Muscle of back (tissue), 11 donors: ENCODE data around the gene HEXD. TPM values are rescaled to one million over a fixed set of nuclear protein-coding genes. Genes with fewer than 3 reads are reported as not detected.
A peak's percentile ranks its signal among the peaks of the same experiment; 100 is the strongest.
"Not testable (repeated sequence)": the region's sequence is repeated elsewhere in the genome, so short reads cannot be mapped to it uniquely, and the experiment has no call there.

Experiments used
- DNase-seq, 3 donors: peaks; one replicate each; pipeline versions ENCODE4 v3.0.0 to v3.0.0-alpha.2; 2013
- polyA plus RNA-seq, 10 donors: library from polyadenylated mRNA; unstranded; fragments of 120-200 nt; gene quantifications; one replicate each; pipeline ENCODE4 v1.2.1, GENCODE V29; 2013; ENCODE audit not compliant: insufficient read length in 10 of 10

Gene HEXD
- polyA plus RNA-seq, 10 donors = 17.0 to 29.4 (median 18.4) TPM

DNA sequence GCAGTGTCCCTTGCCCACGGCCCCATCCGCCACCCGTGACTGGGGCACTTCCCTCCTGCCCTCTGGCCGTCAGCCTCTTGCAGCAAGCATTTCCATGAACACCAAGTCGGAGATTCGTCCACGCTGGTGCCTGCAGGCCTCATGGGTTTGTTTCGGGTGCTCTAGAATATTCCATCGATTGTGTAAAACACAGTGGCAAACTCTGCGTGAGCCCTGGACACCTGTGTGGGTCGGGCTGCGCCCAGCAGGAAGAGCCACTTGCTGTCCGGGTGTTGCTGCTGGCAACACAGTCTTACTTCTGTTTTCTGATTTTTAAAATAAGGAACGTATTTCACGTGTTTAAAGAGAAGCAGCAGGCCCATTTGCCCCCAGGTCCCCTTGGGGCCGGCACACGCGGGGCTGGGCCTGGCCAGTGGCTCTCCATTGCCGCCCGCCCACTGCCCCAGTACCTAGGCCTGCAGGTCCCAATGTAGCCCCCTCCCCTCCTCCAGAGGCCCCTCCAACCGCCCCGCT, 22.4 kb downstream of the HEXD start:
- DNase-seq = no peak

DNA sequence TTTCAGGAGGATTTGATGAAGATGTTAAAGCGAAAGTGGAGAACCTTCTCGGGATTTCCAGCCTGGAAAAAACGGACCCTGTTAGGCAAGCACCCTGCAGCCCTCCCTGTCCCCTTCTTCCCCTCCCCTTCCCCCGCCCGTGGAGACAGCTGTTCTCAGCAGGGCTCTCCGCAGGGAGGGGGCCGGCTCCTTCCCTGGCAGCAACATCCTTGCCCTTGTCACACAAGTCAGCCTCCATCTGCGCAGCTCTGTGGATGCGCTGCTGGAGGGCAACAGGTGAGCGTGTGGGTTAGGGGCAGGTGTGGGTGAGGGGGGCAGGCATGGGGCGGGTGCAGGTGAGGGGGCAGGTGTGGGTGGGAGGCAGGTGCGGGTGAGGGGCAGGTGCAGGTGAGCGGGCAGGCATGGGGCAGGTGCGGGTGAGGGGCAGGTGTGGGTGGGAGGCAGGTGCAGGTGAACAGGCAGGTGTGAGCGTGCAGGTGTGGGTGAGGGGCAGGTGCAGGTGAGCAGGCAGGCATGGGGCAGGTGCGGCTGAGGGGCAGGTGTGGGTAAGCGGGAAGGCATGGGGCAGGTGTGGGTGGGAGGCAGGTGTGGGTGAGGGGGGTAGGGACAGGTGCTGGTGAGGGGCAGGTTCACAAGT, 23.0 kb downstream of the HEXD start:
- DNase-seq = peak in 2 of 3 donors; percentile 42 to 60

DNA sequence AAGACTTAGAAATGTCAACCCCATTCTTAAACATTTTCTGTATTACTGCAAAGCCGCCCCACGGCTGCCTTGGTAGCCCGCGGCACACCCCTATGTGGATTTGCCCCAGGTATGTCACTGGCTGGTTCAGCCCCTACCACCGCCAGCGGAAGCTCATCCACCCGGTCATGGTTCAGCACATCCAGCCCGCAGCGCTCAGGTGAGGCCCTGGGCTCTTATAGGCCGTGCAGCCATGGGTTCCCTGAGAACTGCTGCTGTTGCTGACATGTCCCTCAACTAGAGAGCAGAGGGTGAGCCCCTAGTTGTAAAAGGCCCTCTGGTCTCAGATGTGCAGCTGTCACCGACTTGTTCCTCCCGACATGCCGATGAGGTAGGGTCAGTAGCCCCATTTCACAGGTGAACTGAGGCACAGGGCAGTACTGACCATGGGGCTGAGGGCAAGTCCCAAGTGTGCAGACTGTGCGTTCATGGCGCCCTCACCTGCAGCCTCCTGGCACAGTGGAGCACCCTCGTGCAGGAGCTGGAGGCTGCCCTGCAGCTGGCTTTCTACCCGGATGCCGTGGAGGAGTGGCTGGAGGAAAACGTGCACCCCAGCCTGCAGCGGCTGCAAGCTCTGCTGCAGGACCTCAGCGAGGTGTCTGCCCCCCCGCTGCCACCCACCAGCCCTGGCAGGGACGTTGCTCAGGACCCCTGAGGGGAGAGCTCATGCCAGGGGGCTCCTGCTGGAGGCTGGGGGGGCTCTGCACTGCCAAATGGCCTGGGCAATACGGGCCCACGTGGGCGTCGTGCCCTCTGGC, 23.7 kb downstream of the HEXD start:
- no peak for DNase-seq

DNA sequence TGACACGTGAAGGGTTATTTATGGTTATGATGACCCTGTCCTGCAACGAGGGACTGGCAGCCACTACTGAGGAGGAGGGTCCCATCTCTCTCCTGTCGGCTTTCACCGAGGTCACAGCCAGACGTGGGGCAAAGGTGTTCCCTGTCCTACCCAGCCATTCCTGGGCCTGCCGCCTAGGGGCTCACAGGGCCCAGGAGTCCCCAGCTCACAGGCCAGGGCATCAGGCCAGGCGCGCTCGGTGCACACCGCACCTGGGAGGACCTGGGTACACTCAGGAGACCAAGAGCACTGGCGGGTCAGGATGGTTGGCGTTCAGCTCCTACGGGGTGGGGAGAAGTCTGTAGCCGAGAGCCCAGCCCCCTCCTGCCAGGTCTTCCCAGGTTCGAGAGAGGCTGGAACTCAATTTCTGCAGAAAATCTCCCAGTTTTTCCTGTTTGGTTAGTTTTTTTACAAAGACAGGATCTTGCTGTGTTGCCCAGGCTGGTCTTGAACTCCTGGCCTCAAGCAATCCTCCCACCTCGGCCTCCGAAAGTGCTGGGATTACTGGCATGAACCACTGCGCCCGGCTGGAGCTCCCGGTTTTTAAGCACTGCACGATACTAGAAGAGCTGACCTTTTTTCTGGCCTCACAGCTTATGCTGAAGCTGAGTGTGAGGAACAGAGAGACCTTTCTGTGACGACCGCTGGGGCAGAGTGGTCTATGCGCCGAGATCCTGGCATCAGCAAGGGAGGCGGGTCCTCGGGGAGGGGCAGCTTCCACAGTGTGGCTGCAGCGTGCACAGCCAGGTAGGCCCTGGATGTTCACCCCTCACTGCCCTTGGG, 24.7 kb downstream of the HEXD start:
- DNase-seq = no peak

- DNase-seq = no peak
Observed at GRCh38 chr17:82443465-82444283, 25.5 kb downstream of the HEXD start.

DNA sequence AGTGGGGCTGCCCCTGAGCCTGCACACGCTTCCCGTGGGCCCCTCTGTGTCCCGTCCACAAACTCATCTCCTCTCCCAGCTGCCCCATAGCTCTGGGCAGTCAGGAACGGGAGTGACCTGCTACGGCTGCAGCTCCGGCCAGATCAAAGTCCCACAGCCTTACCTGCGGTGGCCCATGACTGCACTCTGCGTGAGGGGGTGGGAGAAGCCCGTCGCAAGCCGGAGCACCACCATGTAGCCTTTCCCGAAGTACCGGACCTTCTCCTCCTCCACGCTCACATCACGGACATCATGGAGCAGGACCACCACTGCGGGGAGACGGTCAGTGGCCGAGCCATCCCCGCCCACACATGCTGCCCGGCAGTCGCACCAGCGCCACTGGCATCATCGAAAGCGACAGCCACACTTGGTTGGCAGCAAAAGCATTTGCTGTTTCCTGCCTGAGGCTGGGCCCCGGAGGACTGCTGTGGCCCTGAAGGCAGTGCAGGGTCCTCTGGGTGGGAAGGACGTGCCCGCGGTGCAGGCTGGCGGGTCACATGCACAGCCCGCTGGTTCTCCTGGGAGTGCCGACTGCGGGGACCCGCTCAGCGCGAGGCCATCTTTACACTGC, 26.2 kb downstream of the HEXD start:
- no peak for DNase-seq

DNA sequence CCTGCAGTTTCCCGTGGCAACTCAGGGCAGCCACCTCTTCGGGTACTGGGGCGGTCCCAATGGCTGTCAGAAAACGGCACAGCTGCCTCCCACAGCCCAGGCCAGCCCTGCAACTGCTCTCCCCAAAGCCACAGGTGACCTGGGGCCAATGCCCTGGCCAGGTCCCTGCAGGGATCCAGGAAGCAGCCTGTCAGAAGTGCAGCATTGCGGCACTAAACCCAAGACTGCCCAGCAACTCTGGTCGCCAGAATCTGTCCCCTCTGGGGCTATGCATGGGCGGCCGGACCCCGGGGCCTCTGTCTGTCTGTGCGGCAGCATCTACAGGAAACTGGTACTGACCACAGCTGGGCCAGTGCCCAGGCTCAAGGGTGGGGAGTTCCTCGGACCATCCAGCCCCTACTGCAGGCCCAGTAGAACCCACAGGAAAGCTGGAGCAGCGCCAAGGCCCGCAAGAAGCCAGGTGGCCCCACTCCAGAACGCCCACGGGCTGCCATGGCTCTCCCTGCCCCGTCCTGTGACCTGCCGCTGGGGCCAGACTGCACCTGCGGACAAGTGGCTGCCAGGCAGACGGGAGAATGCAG, 26.9 kb downstream of the HEXD start:
- DNase-seq = no peak

- DNase-seq = no peak
Observed at GRCh38 chr17:82445542-82445941, 27.4 kb downstream of the HEXD start.

- DNase-seq = no peak
Observed at GRCh38 chr17:82446124-82446523, 28.0 kb downstream of the HEXD start.

GRCh38 chr17:82446649-82447048, 28.5 kb downstream of the HEXD start:
- no peak for DNase-seq

DNA sequence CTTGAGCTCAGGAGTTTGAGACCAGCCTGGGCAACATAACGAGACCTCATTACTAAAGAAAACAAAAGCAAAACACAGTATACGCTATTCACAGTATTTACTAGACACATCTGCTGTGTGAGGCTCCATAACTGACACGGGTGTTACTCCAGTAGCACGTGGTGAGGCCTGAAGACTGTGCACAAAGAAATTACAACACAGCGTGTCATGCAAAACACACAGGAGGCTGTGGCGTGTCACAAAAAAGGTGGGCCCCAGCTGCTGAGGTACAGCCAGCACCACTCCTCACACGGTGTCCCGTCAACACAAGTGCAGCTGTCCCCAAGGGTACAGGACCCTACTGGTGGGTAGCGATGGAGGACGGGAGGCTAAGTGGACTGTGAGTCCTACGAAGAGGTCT, 29.7 kb downstream of the HEXD start:
- no peak for DNase-seq

DNA sequence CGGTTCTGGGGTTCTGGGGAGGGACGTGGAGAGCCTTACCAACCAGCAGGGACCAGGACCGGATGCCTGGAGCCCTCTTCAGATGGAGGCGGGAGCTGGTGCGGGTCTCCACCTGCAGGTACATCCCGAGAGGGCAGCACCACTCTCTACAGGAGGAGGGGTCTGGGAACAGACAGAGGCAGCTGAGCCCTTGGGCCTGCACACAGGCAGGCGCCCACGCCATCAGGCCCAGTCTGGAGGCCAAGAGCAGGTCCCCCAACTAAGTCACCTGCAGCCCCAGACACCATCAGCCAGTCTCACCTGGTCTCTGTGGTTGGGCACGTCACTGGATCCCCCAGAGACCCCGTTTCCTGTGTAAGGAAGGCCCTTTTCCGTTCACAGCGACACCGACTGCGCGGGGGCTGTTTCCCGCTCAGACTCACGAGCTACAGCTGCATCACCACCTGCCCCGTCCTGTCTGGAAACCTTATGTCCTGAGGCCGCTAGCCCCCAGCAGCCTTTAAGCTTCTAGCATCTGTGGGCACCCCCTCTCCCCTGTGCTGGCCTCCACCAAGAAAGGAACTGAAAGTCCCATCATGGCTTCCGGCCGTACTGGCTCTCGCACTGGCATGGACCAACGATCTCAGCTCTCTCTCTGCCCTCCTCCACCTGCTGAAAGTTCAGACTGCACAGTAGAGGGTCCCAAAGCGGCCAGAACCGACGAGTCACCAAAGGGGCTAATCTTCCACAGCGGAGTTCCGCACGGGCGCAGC, 31.2 kb downstream of the HEXD start:
- DNase-seq = peak in 1 of 3 donors; percentile 59

DNA sequence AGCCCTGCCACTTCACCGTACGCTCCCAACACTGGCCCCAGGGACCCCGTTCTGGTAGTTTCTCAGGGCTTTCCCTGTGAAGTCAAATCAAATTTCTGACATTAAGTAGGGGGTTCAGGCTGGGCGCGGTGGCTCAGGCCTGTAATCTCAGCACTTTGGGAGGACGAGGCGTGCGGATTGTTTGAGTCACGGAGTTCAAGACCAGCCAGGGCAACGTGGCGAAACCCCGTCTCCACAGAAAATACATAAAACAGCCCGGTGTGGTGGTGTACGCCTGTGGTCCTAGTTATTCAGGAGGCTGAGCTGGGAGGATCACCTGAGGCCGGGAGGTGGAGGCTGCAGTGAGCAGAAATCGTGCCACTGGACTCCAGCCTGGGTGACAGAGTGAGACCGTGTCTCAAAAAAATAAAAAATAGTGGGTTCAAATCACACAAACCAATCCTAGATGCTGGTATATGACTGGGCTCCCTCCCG, 31.8 kb downstream of the HEXD start:
- no peak for DNase-seq

GRCh38 chr17:82450357-82451106, 32.4 kb downstream of the HEXD start, which contains the start of gene CYBC1:
TSS of gene CYBC1 (minus strand) at chr17:82450752. CDS start at chr17:82449254, 1,498 bp downstream.
- DNase-seq = peak; percentile 92 to 97 (median 93)

DNA sequence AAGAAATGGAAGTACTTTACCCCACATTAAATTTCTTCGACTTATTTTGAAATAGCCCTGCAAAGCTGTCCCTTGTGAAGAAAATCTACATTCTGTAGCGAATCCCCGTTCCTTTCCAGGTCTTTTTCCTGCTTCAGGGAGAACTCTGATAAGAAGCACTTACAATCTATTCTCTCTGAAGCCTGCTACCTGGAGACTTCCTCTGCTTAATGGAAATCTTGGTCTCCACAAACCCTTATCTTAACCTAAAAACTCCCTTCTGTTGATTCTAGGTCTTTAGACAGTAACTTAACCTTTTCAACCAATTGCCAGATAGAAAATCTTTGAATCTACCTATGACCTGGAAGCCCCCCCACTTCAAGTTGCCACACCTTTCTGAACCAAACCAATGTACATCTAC, 34.0 kb downstream of the HEXD start:
- DNase-seq = no peak

GRCh38 chr17:82453151-82453550, 35.0 kb downstream of the HEXD start:
- DNase-seq = not testable (repeated sequence)

- not testable (repeated sequence) for DNase-seq
Observed at GRCh38 chr17:82453706-82454105, 35.6 kb downstream of the HEXD start.

- DNase-seq = peak in 1 of 3 donors; percentile 37
Observed at GRCh38 chr17:82457073-82457928, 39.2 kb downstream of the HEXD start.
